ENCODE measurements around the gene PSMA3.

The PSMA3 gene

GRCh38 chr14:58298477-58299400 lies 54.1 kb downstream of the PSMA3 start, which contains the start of gene ARID4A:
ARID4A (plus strand) TSS chr14:58298555; CDS start chr14:58299855, 1,300 bp downstream.
- peak; percentile 23 for DNase-seq (ENCODE audit: low read depth)
- peak within 1 kb of the TSS; percentile 89 for H3K4me3 ChIP-seq (ENCODE audit: low read length)
- TF ChIP-seq CTCF (IDR thresholded peaks at IDR 0.05; ENCODE audit: insufficient read depth, low read depth, low read length, missing control alignments) = no peak

- DNase-seq (ENCODE audit: low read depth) = no peak
- no peak for TF ChIP-seq CTCF (IDR thresholded peaks at IDR 0.05; ENCODE audit: insufficient read depth, low read depth, low read length, missing control alignments)
- peak overlapping the region; percentile 84 for H3K4me3 ChIP-seq (ENCODE audit: low read length)
Measured at GRCh38 chr14:58299401-58300330, 55.0 kb downstream of the PSMA3 start.

- no peak for DNase-seq (ENCODE audit: low read depth)
- no peak overlapping the region for H3K4me3 ChIP-seq (ENCODE audit: low read length)
- TF ChIP-seq CTCF (IDR thresholded peaks at IDR 0.05; ENCODE audit: insufficient read depth, low read depth, low read length, missing control alignments) = no peak
Measured at GRCh38 chr14:58301416-58301815, 56.8 kb downstream of the PSMA3 start.

- TF ChIP-seq CTCF (IDR thresholded peaks at IDR 0.05; ENCODE audit: insufficient read depth, low read depth, low read length, missing control alignments) = no peak
- no peak overlapping the region for H3K4me3 ChIP-seq (ENCODE audit: low read length)
- DNase-seq (ENCODE audit: low read depth) = no peak
Measured at GRCh38 chr14:58305730-58306129, 61.1 kb downstream of the PSMA3 start.

GRCh38 chr14:58307597-58308316 lies 63.1 kb downstream of the PSMA3 start:
- no peak overlapping the region for H3K4me3 ChIP-seq (ENCODE audit: low read length)
- no peak for TF ChIP-seq CTCF (IDR thresholded peaks at IDR 0.05; ENCODE audit: insufficient read depth, low read depth, low read length, missing control alignments)
- no peak for DNase-seq (ENCODE audit: low read depth)

GRCh38 chr14:58309086-58309485 lies 64.4 kb downstream of the PSMA3 start:
- no peak for DNase-seq (ENCODE audit: low read depth)
- H3K4me3 ChIP-seq (ENCODE audit: low read length) = no peak overlapping the region
- TF ChIP-seq CTCF (IDR thresholded peaks at IDR 0.05; ENCODE audit: insufficient read depth, low read depth, low read length, missing control alignments) = no peak

Data from epithelial cell of esophagus (primary cell).